Measurements from ENCODE around the gene HSPB7.

Gene HSPB7

GRCh38 chr1:16015491-16015890, 2.4 kb downstream of the HSPB7 start:
- H3K9me2 ChIP-seq (replicated peaks; ENCODE audit: insufficient read depth, low read length) = no peaks in the 10 kb centered on the region
- H2AFZ ChIP-seq (ENCODE audit: low read depth, low read length, severe bottlenecking) = no peak overlapping the region
- no peak overlapping the region for H3K4me3 ChIP-seq (ENCODE audit: insufficient read depth, low read length, poor library complexity, severe bottlenecking)
- H3F3A ChIP-seq (ENCODE audit: insufficient read depth) = no peaks in the 10 kb centered on the region
- no peak overlapping the region for H3K4me2 ChIP-seq (ENCODE audit: low read depth, low read length, poor library complexity, severe bottlenecking)
- TF ChIP-seq EZH2phosphoT487 (conservative IDR thresholded peaks at IDR 0.05; ENCODE audit: low read length) = no peak
- TF ChIP-seq, protein P1, sequence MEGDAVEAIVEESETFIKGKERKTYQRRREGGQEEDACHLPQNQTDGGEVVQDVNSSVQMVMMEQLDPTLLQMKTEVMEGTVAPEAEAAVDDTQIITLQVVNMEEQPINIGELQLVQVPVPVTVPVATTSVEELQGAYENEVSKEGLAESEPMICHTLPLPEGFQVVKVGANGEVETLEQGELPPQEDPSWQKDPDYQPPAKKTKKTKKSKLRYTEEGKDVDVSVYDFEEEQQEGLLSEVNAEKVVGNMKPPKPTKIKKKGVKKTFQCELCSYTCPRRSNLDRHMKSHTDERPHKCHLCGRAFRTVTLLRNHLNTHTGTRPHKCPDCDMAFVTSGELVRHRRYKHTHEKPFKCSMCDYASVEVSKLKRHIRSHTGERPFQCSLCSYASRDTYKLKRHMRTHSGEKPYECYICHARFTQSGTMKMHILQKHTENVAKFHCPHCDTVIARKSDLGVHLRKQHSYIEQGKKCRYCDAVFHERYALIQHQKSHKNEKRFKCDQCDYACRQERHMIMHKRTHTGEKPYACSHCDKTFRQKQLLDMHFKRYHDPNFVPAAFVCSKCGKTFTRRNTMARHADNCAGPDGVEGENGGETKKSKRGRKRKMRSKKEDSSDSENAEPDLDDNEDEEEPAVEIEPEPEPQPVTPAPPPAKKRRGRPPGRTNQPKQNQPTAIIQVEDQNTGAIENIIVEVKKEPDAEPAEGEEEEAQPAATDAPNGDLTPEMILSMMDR (IDR thresholded peaks at IDR 0.05; ENCODE audit: insufficient read depth, low read length, poor library complexity, severe bottlenecking) = no peak
- H3K36me3 ChIP-seq (ENCODE audit: low read length) = no peaks in the 10 kb centered on the region
- no peak overlapping the region for H3K9ac ChIP-seq (ENCODE audit: low read length)
- no peaks in the 10 kb centered on the region for H3K79me2 ChIP-seq (ENCODE audit: insufficient read depth, low read length)
- no peak overlapping the region for H3K27ac ChIP-seq (ENCODE audit: low read depth, low read length)
- H3K27me3 ChIP-seq (ENCODE audit: low read length) = no peaks in the 10 kb centered on the region
- H3K9me3 ChIP-seq (ENCODE audit: insufficient read depth, low read length) = no peaks in the 10 kb centered on the region
- no peaks in the 10 kb centered on the region for H4K20me1 ChIP-seq (ENCODE audit: low read depth, low read length)

DNA sequence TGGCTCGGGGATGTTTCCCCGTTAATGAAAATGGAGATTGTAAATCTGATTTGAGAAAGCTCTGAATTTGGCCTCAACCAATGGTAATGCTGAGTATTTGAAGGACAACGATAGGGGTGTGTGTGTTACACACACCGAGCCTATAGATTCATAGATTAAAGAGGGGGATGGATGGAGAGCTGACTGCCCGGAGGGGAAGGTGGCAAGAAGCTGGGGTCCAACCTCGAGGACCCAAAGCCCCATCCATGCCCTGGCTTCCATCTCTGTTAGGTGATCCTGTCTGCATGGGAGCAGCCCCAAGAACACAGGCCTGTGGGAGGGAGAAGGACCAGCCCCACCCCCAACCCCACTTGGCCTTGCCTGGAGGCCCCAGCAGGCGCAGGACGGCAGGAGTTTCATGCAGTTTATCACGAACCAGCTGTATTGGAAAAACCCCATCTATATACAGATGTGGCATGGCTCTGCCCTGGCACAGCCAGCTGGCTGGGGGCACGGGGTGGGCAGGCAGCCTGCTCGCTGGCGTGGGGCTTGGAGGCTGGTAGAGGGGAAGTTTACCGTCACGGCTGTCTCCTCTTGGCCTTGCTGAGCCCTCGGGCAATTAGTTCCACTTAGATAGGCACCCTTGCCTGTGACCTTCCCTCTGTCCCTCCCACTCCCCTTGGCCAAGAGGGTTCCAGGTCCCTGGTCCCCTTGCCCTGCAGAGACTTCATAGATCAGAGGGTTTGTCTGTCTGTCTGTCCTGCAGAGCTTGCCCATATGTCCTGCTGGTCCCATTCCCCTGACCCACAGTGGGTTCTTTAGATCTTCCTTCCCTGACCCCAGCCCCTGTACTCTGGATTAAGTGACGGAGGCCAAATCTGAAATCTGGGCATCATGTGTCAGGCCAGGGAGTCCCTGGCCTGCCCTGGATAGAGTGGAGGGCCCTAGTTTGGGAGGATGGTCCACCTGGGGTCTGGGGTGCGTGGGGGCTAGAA, 3.0 kb downstream of the HSPB7 start:
- no peak for TF ChIP-seq EZH2phosphoT487 (conservative IDR thresholded peaks at IDR 0.05; ENCODE audit: low read length)
- TF ChIP-seq, protein P1 (IDR thresholded peaks at IDR 0.05; ENCODE audit: insufficient read depth, low read length, poor library complexity, severe bottlenecking) = no peak
- no peak overlapping the region for H2AFZ ChIP-seq (ENCODE audit: low read depth, low read length, severe bottlenecking)
- H3K9ac ChIP-seq (ENCODE audit: low read length) = no peak overlapping the region
- H3K4me3 ChIP-seq (ENCODE audit: insufficient read depth, low read length, poor library complexity, severe bottlenecking) = no peak overlapping the region
- no peaks in the 10 kb centered on the region for H4K20me1 ChIP-seq (ENCODE audit: low read depth, low read length)
- no peaks in the 10 kb centered on the region for H3K9me2 ChIP-seq (replicated peaks; ENCODE audit: insufficient read depth, low read length)
- no peaks in the 10 kb centered on the region for H3K36me3 ChIP-seq (ENCODE audit: low read length)
- H3K79me2 ChIP-seq (ENCODE audit: insufficient read depth, low read length) = no peaks in the 10 kb centered on the region
- no peaks in the 10 kb centered on the region for H3K27me3 ChIP-seq (ENCODE audit: low read length)
- H3F3A ChIP-seq (ENCODE audit: insufficient read depth) = no peaks in the 10 kb centered on the region
- H3K9me3 ChIP-seq (ENCODE audit: insufficient read depth, low read length) = no peaks in the 10 kb centered on the region
- no peak overlapping the region for H3K27ac ChIP-seq (ENCODE audit: low read depth, low read length)
- no peak overlapping the region for H3K4me2 ChIP-seq (ENCODE audit: low read depth, low read length, poor library complexity, severe bottlenecking)

DNA sequence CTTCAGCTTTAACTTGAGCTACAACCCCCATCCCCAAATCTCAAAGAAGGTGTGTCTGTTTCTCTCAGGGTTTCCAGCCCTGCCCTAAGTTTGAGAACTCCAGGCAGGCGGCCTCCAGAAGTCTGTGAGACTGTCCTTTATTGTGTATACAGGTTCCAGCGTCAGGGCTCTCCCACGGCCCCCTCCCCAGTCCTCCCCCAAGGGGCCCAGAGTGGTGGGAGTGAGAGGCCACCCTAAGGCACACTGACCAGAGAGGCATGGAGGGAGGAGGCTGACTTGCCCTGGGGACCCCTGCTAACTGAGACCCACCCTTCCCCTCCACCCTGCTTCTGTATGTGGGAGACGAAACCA, 4.0 kb downstream of the HSPB7 start:
- no peak for TF ChIP-seq EZH2phosphoT487 (conservative IDR thresholded peaks at IDR 0.05; ENCODE audit: low read length)
- TF ChIP-seq, protein P1 (IDR thresholded peaks at IDR 0.05; ENCODE audit: insufficient read depth, low read length, poor library complexity, severe bottlenecking) = no peak
- H3K9ac ChIP-seq (ENCODE audit: low read length) = no peak overlapping the region
- no peak overlapping the region for H3K4me3 ChIP-seq (ENCODE audit: insufficient read depth, low read length, poor library complexity, severe bottlenecking)
- no peaks in the 10 kb centered on the region for H3K79me2 ChIP-seq (ENCODE audit: insufficient read depth, low read length)
- H3F3A ChIP-seq (ENCODE audit: insufficient read depth) = no peaks in the 10 kb centered on the region
- H3K36me3 ChIP-seq (ENCODE audit: low read length) = no peaks in the 10 kb centered on the region
- H4K20me1 ChIP-seq (ENCODE audit: low read depth, low read length) = no peaks in the 10 kb centered on the region
- H3K27me3 ChIP-seq (ENCODE audit: low read length) = no peaks in the 10 kb centered on the region
- no peak overlapping the region for H3K4me2 ChIP-seq (ENCODE audit: low read depth, low read length, poor library complexity, severe bottlenecking)
- H2AFZ ChIP-seq (ENCODE audit: low read depth, low read length, severe bottlenecking) = no peak overlapping the region
- H3K27ac ChIP-seq (ENCODE audit: low read depth, low read length) = no peak overlapping the region
- no peaks in the 10 kb centered on the region for H3K9me2 ChIP-seq (replicated peaks; ENCODE audit: insufficient read depth, low read length)
- no peaks in the 10 kb centered on the region for H3K9me3 ChIP-seq (ENCODE audit: insufficient read depth, low read length)
